Measurements from ENCODE around the gene GPRC5C.
A peak's percentile ranks its signal among the peaks of the same experiment; 100 is the strongest.

GPRC5C gene

DNA sequence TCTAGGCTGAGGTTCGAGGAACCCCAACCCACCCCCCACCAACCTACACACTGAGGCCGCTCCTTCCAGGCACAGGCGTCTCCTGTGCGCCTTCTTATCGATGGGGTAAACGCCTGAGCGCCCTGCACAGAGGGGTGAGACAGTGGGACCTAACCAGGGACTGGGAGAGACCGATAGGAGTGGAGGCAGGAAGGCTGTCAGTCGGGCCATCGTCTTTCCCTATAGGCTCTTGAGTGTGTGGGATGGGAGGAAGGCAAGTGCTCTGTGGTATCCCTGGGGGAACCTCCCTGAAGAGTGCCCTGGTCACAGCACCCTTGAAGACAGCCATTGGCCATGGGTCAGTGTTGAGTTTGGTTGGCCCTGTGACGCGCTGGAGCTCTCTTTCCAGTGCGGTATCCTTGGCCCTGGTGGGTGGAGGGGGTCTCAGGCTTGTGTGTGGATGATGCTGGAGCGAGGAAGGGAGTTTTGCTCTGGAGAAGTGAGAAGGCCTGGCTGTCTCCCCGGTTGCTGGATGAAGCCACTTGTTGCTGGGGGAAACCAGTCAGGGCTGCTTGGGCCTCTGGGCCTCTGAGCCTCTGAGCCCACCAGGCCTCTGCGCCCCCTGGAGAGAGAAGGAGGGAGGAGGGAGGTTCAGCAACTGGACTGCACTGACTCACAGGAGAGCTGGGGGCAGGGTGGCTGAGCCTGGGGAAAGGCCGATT, 1.7 kb downstream of the GPRC5C start:
- DNase-seq: no peak

DNA sequence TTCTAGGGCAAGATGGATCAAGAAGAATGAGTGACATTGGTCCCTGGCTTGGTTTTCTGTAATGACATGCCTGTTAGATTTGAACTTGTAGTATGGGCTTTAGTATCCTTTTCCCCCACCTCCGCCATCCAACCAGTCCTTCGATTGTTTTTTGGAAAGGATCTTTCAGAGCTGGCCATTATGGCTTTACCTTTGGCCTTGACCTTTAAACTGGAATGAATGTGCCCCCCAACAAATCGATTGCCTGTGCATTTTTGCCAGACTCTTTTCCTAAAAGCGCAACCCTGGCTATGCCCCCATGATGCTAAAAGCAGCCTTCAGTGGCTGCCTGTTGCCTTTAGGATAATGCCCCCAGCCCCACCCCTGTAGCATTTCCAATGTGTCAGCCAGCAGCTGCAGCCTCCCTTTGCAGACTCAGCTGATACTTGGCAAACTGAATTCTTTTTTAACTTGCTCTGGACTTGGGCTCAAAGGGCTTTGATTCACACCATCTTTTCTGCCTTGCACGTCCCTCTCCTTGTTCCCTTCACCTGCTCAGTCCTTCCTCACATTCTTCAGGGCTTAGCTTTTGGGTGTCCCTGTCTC, 4.0 kb downstream of the GPRC5C start:
- DNase-seq: no peak

DNA sequence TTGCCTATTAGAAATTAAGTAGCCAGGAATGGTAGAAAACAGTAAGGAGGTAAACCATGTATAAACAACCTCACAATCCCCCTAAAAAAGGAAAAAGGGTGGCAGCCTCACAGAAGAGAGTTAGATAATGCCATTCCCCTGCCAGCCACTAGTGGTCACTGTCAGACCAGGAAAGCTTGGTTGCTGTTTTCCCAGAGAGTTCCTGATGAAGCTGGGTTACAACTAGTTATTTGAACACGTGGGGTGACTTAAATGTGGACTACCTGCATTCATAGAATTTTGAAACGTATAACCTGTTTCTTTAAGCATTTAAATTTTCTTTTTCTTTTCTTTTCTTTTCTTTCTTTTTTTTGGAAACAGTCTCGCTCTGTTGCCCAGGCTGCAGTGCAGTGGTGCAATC, 5.8 kb downstream of the GPRC5C start:
- peak; percentile 28 for DNase-seq

DNA sequence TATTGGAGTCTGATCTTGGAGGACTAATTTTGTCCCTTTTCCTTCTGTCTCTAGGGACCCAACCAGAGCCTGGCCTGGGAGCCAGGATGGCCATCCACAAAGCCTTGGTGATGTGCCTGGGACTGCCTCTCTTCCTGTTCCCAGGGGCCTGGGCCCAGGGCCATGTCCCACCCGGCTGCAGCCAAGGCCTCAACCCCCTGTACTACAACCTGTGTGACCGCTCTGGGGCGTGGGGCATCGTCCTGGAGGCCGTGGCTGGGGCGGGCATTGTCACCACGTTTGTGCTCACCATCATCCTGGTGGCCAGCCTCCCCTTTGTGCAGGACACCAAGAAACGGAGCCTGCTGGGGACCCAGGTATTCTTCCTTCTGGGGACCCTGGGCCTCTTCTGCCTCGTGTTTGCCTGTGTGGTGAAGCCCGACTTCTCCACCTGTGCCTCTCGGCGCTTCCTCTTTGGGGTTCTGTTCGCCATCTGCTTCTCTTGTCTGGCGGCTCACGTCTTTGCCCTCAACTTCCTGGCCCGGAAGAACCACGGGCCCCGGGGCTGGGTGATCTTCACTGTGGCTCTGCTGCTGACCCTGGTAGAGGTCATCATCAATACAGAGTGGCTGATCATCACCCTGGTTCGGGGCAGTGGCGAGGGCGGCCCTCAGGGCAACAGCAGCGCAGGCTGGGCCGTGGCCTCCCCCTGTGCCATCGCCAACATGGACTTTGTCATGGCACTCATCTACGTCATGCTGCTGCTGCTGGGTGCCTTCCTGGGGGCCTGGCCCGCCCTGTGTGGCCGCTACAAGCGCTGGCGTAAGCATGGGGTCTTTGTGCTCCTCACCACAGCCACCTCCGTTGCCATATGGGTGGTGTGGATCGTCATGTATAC, 8.0 kb downstream of the GPRC5C start:
- DNase-seq: no peak

DNA sequence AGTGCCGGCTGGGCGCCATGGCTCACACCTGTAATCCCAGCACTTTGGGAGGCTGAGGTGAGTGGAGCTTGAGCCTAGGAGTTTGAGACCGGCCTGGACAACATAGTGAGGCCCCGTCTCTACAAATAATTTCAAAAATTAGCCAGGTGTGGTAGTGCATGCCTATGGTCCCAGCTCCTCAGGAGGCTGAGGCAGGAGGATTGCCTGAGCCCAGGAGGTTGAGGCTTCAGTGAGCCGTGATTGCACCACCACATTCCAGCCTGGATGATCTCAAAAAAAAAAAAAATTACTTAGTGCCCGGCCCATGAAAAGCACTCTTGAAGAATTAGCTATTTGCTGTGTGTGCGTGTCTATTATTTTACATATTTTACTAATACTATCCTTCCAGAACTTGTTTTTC, 9.6 kb downstream of the GPRC5C start:
- DNase-seq: no peak

DNA sequence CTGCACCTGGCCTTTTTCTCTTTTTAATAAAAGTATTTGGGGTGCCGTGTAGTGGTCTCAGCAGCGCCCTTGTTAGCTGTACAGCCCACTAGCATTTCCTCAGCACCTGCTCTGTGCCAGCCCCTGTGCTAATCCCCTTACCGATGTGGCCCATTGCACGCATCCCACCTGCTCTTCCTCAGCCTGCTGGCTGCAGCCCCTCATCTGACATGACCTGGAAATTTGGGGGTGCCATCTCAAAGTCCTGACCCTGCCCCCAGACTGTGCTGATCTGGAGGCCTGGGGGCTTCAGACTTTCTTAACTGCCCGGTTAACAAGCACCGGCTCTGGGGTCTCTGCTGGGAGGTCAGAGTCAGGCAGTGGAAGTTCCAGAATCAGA, 10.4 kb downstream of the GPRC5C start:
- DNase-seq: no peak

DNA sequence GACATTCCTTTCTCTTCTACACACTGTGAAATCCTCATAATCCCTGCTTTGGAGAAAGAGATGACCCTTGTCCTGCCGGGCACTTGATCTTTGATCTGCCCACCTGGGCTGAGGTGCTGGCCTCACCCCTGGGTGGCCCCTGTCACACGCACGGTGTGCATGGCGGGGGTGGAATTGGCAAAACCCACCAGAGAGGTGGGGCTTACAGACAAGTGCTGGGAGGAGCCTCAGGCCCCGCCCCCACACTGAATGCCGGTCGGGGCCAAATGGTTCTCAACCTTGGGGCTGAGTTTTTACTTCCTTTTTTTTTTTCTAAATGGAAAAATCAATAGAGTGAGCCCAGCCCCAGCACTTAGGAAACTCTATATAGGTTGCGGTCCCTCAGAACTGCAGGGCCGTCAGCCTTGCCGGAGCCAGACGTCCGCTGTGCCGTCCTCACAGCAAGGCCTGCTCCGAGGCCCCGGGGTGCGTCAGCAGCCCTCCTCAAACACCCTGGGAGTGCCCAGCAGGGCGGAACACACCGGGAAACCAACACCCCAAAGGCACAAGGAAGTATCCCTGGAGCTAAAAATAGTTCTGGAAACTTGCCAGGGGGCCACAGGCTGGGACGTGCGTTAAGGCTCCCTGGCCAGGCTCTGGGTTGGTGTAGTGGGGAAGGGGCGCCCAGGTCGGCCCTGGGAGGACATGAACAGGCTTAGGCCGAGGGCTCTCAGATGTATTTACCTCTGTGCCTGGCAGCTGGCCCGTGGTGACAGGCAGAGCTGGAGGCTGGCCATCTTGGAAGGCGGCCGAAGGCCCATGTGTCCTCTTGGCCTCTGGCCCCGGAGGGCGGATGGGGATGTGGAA, 11.0 kb downstream of the GPRC5C start:
- no peak for DNase-seq

DNA sequence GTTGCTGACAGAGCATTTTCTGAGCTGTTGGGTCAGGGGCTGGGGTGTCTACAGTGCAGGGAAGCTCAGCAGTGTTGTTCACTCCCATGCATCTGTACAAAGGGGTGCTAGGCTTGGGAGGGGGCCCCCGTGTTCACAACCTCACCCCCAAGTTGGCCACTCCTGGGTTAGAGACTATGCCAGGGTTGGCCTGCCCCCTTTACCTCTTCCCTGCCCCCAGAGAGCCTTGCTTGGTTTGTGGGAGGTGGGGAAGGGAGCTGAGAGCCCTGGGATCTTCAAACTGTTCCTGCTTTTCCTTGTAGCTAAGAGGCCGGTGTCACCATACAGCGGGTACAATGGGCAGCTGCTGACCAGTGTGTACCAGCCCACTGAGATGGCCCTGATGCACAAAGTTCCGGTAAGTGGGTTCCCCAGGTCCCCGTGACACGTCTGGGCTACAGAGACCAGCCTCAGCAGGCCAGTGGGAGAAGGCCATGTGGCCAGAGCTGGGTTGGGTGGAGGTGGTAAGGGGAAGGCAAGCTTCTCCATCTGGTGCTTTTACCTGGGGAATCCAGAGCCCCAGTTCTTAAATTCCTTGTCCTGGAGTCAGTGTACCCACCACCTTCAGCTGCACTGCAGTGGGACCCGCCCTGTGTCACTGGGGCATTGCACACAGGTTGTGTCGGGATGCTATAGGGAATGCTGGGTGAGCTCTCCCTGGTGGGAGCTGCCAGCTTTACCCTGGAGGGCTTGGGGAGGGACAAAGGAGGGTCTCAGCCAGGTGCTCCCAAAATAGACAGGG, 11.8 kb downstream of the GPRC5C start:
- DNase-seq: no peak

DNA sequence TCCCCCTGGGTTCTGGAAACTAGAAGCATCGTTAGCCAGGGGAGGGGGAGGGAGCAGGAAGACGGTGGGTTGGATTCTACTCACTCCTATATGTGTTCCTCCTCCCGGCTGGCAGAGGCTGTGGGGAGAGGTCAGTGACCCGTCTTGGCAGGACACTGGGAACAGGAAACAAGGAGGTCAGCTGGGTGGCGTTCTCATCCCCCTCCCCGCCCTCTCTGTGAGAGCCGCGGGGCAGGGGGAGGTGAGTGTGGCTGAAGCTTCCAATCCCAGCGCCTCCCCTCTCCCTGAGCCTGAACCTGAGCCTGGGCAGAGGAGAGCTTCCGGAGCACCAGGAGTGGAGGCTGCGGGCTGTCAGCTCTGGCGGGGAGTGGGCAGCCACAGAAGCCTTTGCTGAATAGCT, 12.5 kb downstream of the GPRC5C start:
- DNase-seq: no peak

DNA sequence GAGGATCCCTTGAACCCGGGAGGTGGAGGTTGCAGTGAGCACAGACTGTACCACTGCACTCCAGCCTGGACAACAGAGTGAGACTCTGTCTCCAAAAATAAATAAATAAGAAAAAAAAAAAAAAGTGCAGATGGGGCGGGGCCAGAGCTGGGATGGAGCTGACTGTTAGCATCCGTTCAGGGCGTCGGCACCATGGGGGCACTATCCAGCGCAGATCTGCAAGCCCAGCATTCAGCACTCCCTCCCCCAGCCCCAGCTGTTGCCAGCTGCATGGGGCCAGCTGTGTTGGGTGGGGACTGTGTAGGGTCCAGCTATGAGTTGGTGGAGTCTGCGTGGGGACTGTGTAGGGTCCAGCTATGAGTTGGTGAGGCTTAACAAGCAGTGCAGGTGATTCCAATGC, 13.3 kb downstream of the GPRC5C start:
- DNase-seq: no peak

DNA sequence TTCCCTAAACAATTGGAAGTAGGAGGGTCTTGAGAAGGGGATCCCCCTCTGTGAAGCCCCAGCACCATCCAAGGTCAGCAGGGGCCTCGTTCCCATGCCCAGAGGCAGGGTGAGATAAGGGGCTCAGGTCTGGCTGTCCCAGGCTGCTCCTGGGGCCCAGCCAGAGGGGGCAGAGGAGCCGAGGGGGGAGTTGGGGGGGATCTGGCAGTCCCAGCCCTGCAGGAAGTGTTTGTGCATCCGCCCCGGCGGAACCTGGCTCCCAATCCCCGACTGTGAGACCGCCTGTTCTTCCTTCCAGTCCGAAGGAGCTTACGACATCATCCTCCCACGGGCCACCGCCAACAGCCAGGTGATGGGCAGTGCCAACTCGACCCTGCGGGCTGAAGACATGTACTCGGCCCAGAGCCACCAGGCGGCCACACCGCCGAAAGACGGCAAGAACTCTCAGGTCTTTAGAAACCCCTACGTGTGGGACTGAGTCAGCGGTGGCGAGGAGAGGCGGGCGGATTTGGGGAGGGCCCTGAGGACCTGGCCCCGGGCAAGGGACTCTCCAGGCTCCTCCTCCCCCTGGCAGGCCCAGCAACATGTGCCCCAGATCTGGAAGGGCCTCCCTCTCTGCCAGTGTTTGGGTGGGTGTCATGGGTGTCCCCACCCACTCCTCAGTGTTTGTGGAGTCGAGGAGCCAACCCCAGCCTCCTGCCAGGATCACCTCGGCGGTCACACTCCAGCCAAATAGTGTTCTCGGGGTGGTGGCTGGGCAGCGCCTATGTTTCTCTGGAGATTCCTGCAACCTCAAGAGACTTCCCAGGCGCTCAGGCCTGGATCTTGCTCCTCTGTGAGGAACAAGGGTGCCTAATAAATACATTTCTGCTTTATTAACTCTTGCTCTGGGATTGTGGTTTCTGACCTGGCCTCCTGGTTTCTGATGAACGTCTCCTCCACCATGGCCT, 14.9 kb downstream of the GPRC5C start:
- no peak for DNase-seq

DNA sequence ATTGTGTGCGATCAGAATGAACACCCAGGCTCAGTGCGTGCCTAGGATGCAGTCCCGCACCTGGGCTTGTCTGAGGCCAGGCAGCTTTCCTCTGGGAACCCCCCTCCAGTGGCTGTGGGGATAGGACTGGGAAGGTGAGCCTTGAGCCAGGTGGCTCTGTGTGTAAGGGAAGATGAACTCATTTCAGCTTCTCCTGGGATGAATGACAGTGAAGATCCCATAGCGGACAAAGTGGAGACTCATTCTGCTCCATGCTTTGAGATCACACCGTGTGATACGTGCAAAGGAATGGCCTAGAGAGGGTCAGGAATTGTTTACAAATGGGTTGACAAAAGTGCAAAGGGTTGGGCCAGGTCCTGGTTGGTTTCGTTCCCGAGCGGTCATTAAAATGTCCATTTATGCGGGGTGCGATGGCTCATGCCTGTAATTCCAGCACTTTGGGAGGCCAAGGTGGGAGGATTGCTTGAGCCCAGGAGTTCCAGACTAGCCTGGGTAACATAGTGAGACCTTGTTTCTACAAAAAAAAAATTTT, 15.8 kb downstream of the GPRC5C start:
- no peak for DNase-seq

DNA sequence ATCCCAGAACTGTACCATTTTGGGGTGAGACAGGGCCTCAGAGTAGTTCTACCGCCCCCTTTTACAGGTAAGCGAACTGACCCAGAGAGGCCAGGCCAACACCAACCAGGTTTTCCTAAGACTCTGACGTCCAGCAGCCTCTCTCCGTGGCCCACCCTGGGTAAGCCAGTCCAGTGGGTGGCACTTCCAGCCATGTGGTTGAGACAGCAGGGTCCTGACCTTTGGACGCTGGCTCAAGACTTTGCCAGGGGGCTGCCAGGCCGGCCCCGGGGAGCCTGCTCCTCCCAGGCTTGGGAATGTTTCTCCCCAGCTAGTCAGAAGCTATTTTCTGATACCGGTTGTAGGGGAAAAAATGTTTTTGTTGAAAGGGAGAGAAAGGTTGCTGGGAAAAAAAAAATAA, 16.9 kb downstream of the GPRC5C start:
- DNase-seq: no peak

DNA sequence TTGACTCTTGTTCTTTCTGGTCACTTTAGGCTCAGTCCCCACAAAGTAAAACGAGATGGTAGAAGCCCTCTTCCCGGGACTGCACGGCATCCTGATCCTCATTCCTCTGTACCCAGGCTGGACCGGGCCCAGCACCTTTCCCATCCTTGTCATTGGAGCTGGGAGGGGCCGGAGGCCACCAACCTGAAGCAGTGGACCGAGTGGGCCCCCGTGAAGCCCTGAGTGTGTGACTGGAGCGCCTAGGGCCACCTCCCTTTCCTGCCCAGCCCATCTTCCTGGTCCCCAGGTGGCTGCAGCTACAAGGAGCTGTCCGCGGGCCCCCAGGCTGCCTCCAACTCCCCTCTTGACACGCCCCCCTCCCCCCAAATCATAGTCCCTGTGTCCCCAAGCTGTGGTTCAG, 17.4 kb downstream of the GPRC5C start:
- no peak for DNase-seq

DNA sequence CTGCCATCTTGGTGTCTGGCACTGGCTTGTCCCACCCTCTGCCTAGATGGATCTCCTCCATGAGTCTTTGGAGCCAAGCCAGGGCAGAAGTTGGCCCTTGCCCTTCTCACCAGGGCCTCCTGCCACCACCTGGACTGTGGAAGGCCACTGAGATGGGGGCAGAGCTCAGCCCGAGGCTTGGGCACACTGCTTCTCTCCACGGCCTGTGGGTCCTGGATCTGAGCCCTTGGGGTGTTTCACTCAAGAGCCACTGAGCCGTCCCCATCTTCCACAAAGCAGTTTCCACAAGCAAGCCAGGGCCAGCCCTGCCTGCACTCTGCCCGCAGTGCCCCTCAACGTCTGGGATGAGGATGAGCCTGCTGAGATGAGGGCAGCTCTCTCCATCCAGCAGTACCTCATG, 17.9 kb downstream of the GPRC5C start:
- no peak for DNase-seq

DNA sequence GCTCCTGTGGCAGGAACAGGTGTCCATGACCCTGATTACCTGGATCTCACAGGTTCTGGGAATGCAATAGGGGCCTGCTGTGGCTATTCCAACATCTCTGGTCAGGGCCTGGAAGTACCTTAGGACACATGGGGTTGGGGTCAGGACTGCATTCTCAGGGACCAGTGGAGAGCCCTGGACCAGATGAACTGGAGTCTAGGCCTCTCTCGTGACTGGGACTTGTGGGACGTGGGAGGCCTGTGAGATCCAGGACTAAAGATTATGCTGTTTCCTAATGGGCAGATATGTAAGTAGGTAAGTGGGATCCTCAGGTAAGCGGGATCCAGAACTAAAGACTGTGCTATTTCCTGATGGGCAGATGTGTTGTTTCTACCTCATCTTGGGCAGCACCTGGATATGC, 18.3 kb downstream of the GPRC5C start:
- no peak for DNase-seq

DNA sequence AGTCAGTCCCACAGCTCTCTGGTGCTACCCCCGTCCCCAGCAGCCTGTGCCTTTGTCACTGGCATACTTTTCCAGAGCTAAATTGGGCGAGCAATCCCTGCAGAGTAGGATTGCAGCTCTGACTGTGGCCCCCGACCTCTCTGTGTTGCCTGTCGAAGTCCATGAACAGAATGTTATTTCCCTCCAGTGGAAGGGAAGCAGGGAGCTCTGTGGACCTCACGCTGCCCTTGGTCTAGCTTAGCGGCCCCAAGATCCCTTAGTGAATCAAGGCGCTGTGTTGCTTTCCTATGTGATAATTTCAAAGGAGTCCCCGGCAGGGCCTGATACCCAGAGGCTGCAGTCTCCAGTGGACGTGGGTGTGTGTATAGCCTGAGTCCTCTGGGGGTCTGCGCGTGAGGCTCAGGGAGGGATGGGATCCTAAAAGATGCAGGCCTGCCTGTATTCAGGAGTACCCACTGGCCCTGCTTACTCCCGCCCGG, 19.1 kb downstream of the GPRC5C start:
- DNase-seq: no peak

DNA sequence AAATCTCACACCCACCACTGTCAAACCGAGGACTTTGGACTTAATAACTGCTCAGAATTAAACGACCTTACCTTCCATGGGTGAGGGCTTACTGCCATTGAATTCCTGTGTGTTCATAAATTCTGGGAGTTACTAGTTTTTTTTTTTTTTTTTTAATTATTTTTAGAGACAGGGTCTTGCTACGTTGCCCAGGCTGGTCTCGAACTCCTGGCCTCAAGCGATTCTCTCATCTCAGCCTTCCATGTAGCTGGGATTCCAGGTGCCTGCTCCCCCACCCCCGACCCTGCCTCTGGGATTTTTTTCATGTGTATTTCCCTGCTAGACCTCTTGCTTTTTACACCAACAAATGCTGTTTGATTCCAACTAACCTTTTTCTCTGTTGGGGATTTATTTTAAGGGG, 19.7 kb downstream of the GPRC5C start:
- DNase-seq: no peak

DNA sequence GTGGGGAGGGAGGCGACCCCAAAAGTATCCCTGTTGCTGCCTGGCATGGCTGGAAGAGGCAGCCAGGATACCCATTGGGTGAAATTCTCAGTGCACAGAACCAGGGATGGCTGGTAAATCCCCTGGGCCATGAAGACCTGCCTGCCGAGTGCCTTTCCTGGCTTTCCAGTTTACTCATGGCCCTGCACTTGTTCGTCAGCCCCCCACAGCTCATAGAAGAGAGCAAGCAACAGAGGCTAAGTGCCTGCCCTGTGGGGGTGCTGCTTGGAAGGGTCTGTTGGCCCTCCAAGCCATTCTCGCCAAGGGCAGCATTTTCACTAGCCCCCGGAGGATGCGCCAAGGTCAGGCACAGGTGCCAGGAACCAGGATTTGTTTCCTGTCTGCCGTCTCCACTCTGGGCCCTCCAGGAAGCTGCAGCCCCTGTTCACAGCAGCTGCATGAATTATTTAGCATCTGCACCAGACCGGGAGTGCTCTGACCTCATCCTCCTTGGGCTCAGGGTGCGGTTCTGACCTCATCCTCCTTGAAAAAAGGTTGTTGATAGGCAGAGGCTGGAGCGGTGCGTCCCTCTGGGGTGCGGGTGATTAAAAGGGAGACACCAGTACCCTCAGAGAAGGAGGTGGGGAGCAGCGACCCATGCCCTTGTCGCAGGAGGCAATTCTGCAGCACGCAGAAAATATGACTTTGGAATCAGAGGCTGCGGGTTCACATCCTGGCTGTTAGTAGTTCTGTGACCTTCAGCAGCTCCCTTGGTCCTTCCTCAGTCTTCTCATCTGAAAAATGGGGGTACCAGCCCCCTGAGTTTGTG, 20.3 kb downstream of the GPRC5C start:
- DNase-seq: no peak
